Stimulated activated effector memory CD8-positive, alpha-beta T cell treated with anti-CD3 and anti-CD28 coated beads, Interleukin-12 subunit alpha, Interleukin-12 subunit beta, amount 100 ng/mL, for 72 hours (primary cell): ENCODE measurements around the gene LORICRIN.

Experiments
- ATAC-seq: fragments of 150-1000 bp; cut with Tn5 transposase; 2 replicates; pipeline ENCODE4 v1.10.0; 2021
- DNase-seq, 2 donors: peaks; one replicate each; pipeline ENCODE4 v3.0.0; 2021 to 2022; ENCODE audit warnings: low spot score in 2 of 2
- H3K27ac Mint-ChIP-seq: one replicate; pipeline ENCODE4 v1.8.0; 2022; ENCODE audit warnings: mild to moderate bottlenecking, mixed read lengths
- H3K36me3 Mint-ChIP-seq: one replicate; pipeline ENCODE4 v1.8.0; 2022; ENCODE audit warnings: mild to moderate bottlenecking, mixed read lengths
- H3K4me1 Mint-ChIP-seq: one replicate; pipeline ENCODE4 v1.8.0; 2022; ENCODE audit warnings: mixed read lengths
- H3K4me3 Mint-ChIP-seq: one replicate; pipeline ENCODE4 v1.8.0; 2022; ENCODE audit warnings: mild to moderate bottlenecking, mixed read lengths
- H3K9me3 Mint-ChIP-seq: one replicate; pipeline ENCODE4 v1.8.0; 2022; ENCODE audit warnings: mixed read lengths

Gene LORICRIN

GRCh38 chr1:153238527-153238926 lies 21.0 kb upstream of the LORICRIN start:
- ATAC-seq (no peak), DNase-seq (no peak)
- no peaks in the 10 kb centered on the region for H3K36me3 Mint-ChIP-seq
- no peak overlapping the region for H3K27ac Mint-ChIP-seq
- H3K4me3 Mint-ChIP-seq: no peak overlapping the region
- H3K9me3 Mint-ChIP-seq: no peaks in the 10 kb centered on the region
- no peaks in the 10 kb centered on the region for H3K4me1 Mint-ChIP-seq

- Mint-ChIP-seq H3K9me3 (no peaks in the 10 kb centered on the region), H3K27ac (no peak overlapping the region), H3K4me3 (no peak overlapping the region), H3K36me3 (no peaks in the 10 kb centered on the region), H3K4me1 (no peaks in the 10 kb centered on the region)
- ATAC-seq (no peak), DNase-seq (no peak)
These were observed 17.3 kb upstream of the LORICRIN start for GRCh38 chr1:153242160-153242559.

DNA sequence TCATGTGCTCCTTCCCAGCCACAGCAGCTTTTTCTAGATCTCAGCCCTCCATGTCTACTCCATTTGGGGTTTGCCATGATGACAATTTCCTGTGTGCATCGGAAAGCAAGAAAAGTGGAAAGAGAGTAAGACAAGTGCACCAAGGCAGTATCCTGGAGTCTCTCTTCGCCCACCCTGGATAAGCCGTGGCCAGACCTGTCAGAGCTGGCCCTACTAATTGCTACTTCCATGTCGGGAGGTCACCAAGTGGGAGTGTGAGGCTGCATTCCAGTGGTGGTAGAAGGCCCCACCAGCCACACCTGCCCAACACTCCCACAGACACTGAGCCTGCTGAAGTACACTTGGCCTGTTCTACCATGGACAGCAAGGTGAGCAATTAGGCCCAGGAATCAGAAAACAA lies 14.0 kb upstream of the LORICRIN start:
- no peaks in the 10 kb centered on the region for H3K36me3 Mint-ChIP-seq
- peak in 1 of 2 donors; percentile 17 for DNase-seq
- H3K27ac Mint-ChIP-seq: no peak overlapping the region
- ATAC-seq: no peak
- no peaks in the 10 kb centered on the region for H3K9me3 Mint-ChIP-seq
- no peak overlapping the region for H3K4me3 Mint-ChIP-seq
- H3K4me1 Mint-ChIP-seq: no peaks in the 10 kb centered on the region

GRCh38 chr1:153246018-153246417 lies 13.5 kb upstream of the LORICRIN start:
- Mint-ChIP-seq H3K9me3 (no peaks in the 10 kb centered on the region), H3K4me1 (no peaks in the 10 kb centered on the region), H3K27ac (no peak overlapping the region), H3K4me3 (no peak overlapping the region), H3K36me3 (no peaks in the 10 kb centered on the region)
- no peak for ATAC-seq
- peak in 1 of 2 donors; percentile 22 for DNase-seq

DNA sequence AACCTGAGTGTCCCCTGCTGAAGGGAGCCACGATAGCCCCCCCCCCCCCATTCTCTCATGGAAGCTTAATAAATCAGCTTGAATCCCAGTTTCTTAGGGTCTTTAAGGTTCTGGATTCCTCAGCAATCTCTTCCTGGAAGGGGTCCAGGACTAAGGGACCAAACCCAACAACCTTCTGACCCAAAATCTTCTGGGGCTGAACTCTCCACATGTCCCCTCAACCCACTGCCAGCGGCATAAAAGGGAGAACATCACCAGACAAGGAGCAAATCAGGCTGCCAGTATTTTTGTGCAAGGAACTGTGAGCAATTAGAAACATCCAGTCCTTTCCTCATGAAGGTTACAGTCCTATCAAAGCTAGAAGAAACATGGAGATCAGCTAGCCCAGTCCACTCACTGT lies 12.7 kb upstream of the LORICRIN start:
- DNase-seq (no peak), ATAC-seq (no peak)
- H3K4me3 Mint-ChIP-seq: no peak overlapping the region
- no peak overlapping the region for H3K27ac Mint-ChIP-seq
- H3K4me1 Mint-ChIP-seq: no peaks in the 10 kb centered on the region
- H3K36me3 Mint-ChIP-seq: no peaks in the 10 kb centered on the region
- no peaks in the 10 kb centered on the region for H3K9me3 Mint-ChIP-seq

DNA sequence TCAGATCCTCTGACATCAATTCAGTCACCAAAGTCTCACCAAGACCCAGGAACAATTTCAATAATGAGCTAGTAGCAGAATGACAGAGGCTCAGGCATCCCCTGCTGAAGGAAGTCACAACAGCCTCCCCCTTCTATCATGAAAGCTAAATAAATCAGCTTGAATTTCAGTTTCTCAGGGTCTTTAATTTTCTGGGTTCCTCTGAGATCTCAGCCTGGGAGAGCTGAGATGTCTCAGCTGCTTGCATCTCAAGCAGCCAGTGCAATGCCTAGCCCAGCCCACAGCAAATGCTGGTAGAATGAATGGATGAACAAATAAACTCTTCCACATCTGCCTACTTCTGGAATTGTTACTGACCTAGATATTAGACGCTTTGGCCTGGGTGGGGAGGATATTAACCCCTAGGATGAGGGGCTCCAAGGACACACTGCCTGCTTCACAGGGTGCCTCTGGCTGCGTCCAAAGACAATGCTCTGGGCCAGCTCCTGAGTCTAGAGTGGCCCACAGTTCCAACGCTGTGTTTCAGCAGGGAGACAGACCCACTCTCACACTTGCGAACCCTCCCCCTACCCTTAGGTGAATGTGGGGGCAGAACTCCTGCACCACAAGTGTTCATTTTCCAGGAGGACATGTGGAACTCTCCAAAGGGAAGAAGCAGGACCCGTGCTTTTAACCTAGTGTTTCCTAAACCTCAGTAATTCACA lies 11.2 kb upstream of the LORICRIN start:
- no peak for ATAC-seq
- DNase-seq: peak in 1 of 2 donors; percentile 12
- H3K4me3 Mint-ChIP-seq: no peak overlapping the region
- H3K36me3 Mint-ChIP-seq: no peaks in the 10 kb centered on the region
- no peaks in the 10 kb centered on the region for H3K4me1 Mint-ChIP-seq
- H3K27ac Mint-ChIP-seq: no peak overlapping the region
- H3K9me3 Mint-ChIP-seq: no peaks in the 10 kb centered on the region

- no peak for ATAC-seq
- Mint-ChIP-seq H3K27ac (no peak overlapping the region), H3K4me1 (peaks cover 7% of the 10 kb centered on the region), H3K9me3 (no peaks in the 10 kb centered on the region), H3K36me3 (no peaks in the 10 kb centered on the region), H3K4me3 (no peak overlapping the region)
- DNase-seq: no peak
These were observed 9.3 kb upstream of the LORICRIN start for GRCh38 chr1:153250166-153250565.

DNA sequence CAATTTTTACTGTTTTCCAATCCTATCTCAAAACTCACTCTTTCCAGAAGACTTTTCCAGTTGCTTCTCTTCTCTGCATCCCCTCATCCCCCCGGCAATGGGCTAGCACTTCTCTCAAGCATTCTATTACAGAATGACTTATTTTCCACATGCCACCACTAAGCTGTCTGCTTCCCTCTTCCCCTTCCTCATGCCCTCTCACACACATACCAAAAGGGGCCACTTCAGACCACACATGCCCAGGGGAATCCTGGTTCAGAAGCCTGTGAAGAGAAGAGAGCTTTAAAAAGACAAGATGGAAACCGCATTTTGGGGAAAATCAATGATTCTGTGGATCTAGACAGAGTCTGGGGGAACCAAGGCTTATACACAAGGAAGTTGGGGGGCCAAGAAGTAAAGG lies 8.4 kb upstream of the LORICRIN start:
- DNase-seq (no peak), ATAC-seq (no peak)
- Mint-ChIP-seq H3K36me3 (no peaks in the 10 kb centered on the region), H3K4me3 (no peak overlapping the region), H3K4me1 (peaks cover 7% of the 10 kb centered on the region), H3K27ac (no peak overlapping the region), H3K9me3 (no peaks in the 10 kb centered on the region)

- Mint-ChIP-seq H3K4me1 (peaks cover 7% of the 10 kb centered on the region), H3K27ac (no peak overlapping the region), H3K9me3 (no peaks in the 10 kb centered on the region), H3K36me3 (no peaks in the 10 kb centered on the region), H3K4me3 (no peak overlapping the region)
- DNase-seq (no peak), ATAC-seq (no peak)
These were observed 7.9 kb upstream of the LORICRIN start for GRCh38 chr1:153251562-153251961.

- Mint-ChIP-seq H3K4me1 (peaks cover 7% of the 10 kb centered on the region), H3K27ac (no peak overlapping the region), H3K9me3 (no peaks in the 10 kb centered on the region), H3K36me3 (no peaks in the 10 kb centered on the region), H3K4me3 (no peak overlapping the region)
- DNase-seq (no peak), ATAC-seq (no peak)
These were observed 7.5 kb upstream of the LORICRIN start for GRCh38 chr1:153251988-153252387.

GRCh38 chr1:153253076-153253475 lies 6.4 kb upstream of the LORICRIN start:
- no peak overlapping the region for H3K4me3 Mint-ChIP-seq
- no peaks in the 10 kb centered on the region for H3K9me3 Mint-ChIP-seq
- DNase-seq (no peak), ATAC-seq (no peak)
- no peak overlapping the region for H3K27ac Mint-ChIP-seq
- no peaks in the 10 kb centered on the region for H3K36me3 Mint-ChIP-seq
- peaks cover 7% of the 10 kb centered on the region for H3K4me1 Mint-ChIP-seq

DNA sequence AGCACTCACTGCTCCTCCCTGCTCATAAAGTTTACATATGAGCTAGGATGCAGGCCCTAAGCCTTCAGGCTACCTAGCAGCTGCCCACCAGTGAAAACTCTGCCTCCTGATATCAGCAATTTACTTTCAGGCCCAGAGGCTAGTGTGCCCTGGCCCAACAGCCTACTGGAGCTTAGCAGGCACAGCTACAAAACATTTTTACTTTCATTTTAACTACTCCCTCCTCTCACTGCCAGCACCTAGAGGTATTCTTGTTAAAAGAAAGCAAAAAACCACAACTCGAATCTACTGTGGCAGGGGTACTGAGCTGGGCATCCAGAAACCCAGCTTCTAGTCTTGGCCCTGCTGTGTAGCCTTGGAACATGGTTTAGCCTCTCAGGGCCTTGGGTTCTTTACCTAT lies 5.8 kb upstream of the LORICRIN start:
- Mint-ChIP-seq H3K9me3 (no peaks in the 10 kb centered on the region), H3K36me3 (no peaks in the 10 kb centered on the region), H3K4me3 (no peak overlapping the region), H3K4me1 (peaks cover 7% of the 10 kb centered on the region), H3K27ac (no peak overlapping the region)
- ATAC-seq (peak; percentile 37), DNase-seq (no peak)

DNA sequence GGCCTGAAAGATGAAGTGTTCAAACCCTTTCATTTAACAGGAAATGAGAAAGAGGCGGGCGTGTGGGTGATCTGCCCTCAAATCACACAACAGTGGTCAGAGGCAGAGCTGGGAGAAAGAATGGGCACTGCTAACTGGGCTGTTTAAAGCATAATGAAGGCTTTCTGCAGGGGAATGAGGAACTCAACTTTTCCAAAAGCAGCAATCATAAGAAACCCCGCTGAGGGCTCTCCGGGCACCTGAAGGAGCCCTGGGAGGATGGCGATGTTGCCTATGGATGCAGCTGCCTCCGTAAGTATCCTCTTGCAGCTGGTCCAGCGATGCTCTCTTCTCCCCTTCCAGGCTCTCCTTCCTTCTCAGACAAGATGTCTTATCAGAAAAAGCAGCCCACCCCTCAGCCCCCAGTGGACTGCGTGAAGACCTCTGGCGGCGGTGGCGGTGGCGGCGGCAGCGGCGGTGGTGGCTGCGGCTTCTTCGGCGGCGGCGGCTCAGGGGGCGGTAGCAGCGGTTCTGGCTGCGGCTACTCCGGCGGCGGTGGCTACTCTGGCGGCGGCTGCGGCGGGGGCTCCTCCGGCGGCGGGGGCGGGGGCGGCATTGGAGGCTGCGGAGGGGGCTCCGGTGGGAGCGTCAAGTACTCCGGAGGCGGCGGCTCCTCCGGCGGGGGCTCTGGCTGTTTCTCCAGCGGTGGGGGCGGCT lies 1.2 kb downstream of the LORICRIN start:
- DNase-seq (no peak), ATAC-seq (peak; percentile 65)
- no peaks in the 10 kb centered on the region for H3K9me3 Mint-ChIP-seq
- H3K27ac Mint-ChIP-seq: no peak overlapping the region
- H3K4me3 Mint-ChIP-seq: peak overlapping the region; percentile 51
- H3K4me1 Mint-ChIP-seq: peaks cover 33% of the 10 kb centered on the region
- peaks cover 5% of the 10 kb centered on the region for H3K36me3 Mint-ChIP-seq

DNA sequence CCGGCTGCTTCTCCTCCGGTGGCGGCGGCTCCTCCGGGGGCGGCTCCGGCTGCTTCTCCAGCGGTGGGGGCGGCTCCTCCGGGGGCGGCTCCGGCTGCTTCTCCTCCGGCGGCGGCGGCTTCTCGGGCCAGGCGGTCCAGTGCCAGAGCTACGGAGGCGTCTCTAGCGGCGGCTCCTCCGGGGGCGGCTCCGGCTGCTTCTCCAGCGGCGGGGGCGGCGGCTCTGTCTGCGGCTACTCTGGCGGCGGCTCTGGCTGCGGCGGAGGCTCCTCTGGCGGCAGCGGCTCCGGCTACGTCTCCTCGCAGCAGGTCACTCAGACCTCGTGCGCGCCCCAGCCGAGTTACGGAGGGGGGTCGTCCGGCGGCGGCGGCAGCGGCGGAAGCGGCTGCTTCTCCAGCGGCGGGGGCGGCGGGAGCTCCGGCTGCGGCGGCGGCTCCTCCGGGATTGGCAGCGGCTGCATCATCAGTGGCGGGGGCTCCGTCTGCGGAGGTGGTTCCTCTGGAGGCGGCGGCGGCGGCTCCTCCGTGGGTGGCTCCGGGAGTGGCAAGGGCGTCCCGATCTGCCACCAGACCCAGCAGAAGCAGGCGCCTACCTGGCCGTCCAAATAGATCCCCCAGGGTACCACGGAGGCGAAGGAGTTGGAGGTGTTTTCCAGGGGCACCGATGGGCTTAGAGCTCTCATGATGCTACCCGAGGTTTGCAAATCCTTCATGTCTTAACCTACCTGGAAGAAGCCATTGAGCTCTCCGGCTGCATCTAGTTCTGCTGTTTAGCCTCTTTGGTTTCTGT lies 2.0 kb downstream of the LORICRIN start:
- Mint-ChIP-seq H3K27ac (no peak overlapping the region), H3K9me3 (no peaks in the 10 kb centered on the region), H3K4me3 (peak overlapping the region; percentile 59), H3K4me1 (peaks cover 33% of the 10 kb centered on the region), H3K36me3 (peaks cover 5% of the 10 kb centered on the region)
- DNase-seq (no peak), ATAC-seq (peak; percentile 40)

DNA sequence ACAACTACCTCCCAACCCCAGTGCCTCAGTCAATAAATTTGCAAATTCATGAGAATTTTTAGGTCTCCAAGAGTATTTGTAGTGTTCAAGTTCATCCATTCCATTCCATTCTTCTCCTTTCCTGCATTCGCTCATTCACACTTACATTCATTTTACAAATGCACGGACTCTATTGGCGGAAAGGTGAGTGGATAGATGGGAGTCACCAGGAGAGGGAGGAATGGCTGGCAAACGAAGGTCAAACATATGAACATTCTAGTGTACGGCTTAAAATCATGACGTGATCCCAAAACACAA lies 2.5 kb downstream of the LORICRIN start:
- H3K27ac Mint-ChIP-seq: no peak overlapping the region

More for the DNA sequence above, 2.5 kb downstream of the LORICRIN start:
- no peaks in the 10 kb centered on the region for H3K9me3 Mint-ChIP-seq
- DNase-seq (no peak), ATAC-seq (no peak)
- peaks cover 5% of the 10 kb centered on the region for H3K36me3 Mint-ChIP-seq
- peak overlapping the region; percentile 59 for H3K4me3 Mint-ChIP-seq
- peaks cover 33% of the 10 kb centered on the region for H3K4me1 Mint-ChIP-seq
